GM12878 (cell line): ENCODE measurements around the gene TCP11L1.

Experiments
- CHD4 ChIP-seq: fragments of 200-600 bp; sonication (generic); IDR thresholded peaks from 2 replicates; pipeline ENCODE4 v1.6.1; 2016; ENCODE audit warnings: mild to moderate bottlenecking
- EGR1 ChIP-seq, 2 experiments: IDR thresholded peaks; 1 replicate in 1 of 2; 2 replicates in 1 of 2; pipeline ENCODE4 v1.6.1; 2011 to 2012; ENCODE audit warnings: low read depth in 2 of 2, low read length in 2 of 2, borderline replicate concordance in 1 of 2, mild to moderate bottlenecking in 1 of 2, moderate library complexity in 1 of 2
- EP300 ChIP-seq, 2 experiments: fragments of 150-350 bp in 1 of 2; IDR thresholded peaks; 2 replicates each; pipeline ENCODE4 v1.6.1; 2011 to 2012; ENCODE audit warnings: low read depth in 2 of 2, low read length in 2 of 2, borderline replicate concordance in 1 of 2, improper control_type of control experiment in 1 of 2, inconsistent platforms in 1 of 2; ENCODE audit not compliant: control insufficient read depth in 1 of 2
- MXI1 ChIP-seq: fragments of 150-350 bp; IDR thresholded peaks from 2 replicates; pipeline ENCODE4 v1.6.1; 2011; ENCODE audit warnings: low read depth, mild to moderate bottlenecking, inconsistent platforms, low read length, improper control_type of control experiment
- NBN ChIP-seq: fragments of 450-650 bp; IDR thresholded peaks from 2 replicates; pipeline ENCODE4 v1.6.1; 2016
- NR2C2 ChIP-seq: IDR thresholded peaks from 2 replicates; pipeline ENCODE4 v1.6.1; 2011; ENCODE audit warnings: borderline replicate concordance, low read depth; ENCODE audit not compliant: control insufficient read depth, insufficient read length
- POLR2A ChIP-seq: IDR thresholded peaks from 2 replicates; pipeline ENCODE4 v1.6.1; 2011; ENCODE audit warnings: low read depth, mild to moderate bottlenecking, low read length
- SP1 ChIP-seq: IDR thresholded peaks from one replicate; pipeline ENCODE4 v1.6.1; 2011; ENCODE audit warnings: low read depth, low read length
- TARDBP ChIP-seq: IDR thresholded peaks from 2 replicates; pipeline ENCODE4 v1.6.1; 2016; ENCODE audit warnings: borderline replicate concordance
- ZNF24 ChIP-seq: fragments of 450-650 bp; IDR thresholded peaks from 2 replicates; pipeline ENCODE4 v1.6.1; 2017; ENCODE audit warnings: antibody characterized with exemption, mild to moderate bottlenecking
- TF ChIP-seq, protein P1 (sequence below): IDR thresholded peaks from 2 replicates; pipeline ENCODE4 v1.6.1; 2011; ENCODE audit warnings: low read depth, mild to moderate bottlenecking, low read length, moderate library complexity, borderline replicate concordance; ENCODE audit errors: extremely low read depth
- TF ChIP-seq, protein P2 (sequence below), 3 experiments: IDR thresholded peaks in 2 of 3; conservative IDR thresholded peaks in 1 of 3; 2 replicates each; pipeline ENCODE4 v1.5.1; 2011; ENCODE audit warnings: low read depth in 3 of 3, low read length in 3 of 3, mild to moderate bottlenecking in 3 of 3, control low read depth in 2 of 3, moderate library complexity in 2 of 3, inconsistent platforms in 1 of 3, mixed read lengths in 1 of 3; ENCODE audit not compliant: control insufficient read depth in 2 of 3, insufficient read depth in 1 of 3; ENCODE audit errors: extremely low read depth in 1 of 3
- TF ChIP-seq, protein P3 (sequence below): fragments of 450-650 bp; formaldehyde crosslinking; IDR thresholded peaks from 2 replicates; pipeline ENCODE4 v1.4.0; 2020; ENCODE audit warnings: mild to moderate bottlenecking, moderate library complexity
- TF ChIP-seq, protein P4 (sequence below): fragments of 450-650 bp; IDR thresholded peaks from 2 replicates; pipeline ENCODE4 v1.6.1; 2017; ENCODE audit warnings: mild to moderate bottlenecking

DNA sequence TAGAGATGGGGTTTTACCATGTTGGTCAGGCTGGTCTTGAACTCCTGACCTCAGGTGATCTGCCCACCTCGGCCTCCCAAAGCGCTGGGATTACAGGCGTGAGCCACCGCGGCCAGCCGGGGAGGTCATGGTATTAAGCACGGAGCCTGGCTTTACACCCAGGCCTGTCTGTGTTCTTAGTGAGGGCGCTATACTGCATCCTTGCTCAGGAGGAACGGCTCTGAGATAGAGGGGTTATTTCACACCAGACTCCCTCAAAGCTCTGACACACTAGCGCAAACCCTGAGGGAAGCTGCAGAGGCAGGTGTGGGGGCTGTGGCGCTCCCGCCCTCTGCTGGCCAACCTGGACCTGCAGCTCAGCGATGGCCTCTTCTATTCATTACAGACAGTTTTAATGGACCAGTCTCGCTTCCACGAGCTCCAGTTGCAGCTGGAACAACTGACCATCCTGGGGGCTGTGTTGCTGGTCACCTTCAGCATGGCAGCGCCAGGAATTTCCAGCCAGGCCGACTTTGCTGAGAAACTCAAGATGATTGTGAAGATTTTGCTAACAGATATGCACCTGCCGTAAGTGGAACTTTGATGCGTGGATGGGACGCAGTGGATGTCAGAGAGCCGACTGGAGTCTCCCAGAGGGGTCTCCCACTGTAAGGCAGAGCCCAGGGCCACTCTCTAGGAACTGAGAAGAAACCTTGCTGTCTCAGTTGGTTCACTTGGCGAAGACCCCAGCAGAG, 26.2 kb downstream of the TCP11L1 start:
- TF ChIP-seq NBN, result 0 out of 2 replicates have a peak, but pooled peaks have one; percentile 38
- no peak for TF ChIP-seq EGR1 (IDR thresholded peaks at IDR 0.05; ENCODE audit: borderline replicate concordance in 1 of 2, low read depth in 2 of 2, low read length in 2 of 2)
- TF ChIP-seq TARDBP, result no peak
- TF ChIP-seq, protein P1, sequence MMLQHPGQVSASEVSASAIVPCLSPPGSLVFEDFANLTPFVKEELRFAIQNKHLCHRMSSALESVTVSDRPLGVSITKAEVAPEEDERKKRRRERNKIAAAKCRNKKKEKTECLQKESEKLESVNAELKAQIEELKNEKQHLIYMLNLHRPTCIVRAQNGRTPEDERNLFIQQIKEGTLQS, result no peak
- TF ChIP-seq, protein P2, sequence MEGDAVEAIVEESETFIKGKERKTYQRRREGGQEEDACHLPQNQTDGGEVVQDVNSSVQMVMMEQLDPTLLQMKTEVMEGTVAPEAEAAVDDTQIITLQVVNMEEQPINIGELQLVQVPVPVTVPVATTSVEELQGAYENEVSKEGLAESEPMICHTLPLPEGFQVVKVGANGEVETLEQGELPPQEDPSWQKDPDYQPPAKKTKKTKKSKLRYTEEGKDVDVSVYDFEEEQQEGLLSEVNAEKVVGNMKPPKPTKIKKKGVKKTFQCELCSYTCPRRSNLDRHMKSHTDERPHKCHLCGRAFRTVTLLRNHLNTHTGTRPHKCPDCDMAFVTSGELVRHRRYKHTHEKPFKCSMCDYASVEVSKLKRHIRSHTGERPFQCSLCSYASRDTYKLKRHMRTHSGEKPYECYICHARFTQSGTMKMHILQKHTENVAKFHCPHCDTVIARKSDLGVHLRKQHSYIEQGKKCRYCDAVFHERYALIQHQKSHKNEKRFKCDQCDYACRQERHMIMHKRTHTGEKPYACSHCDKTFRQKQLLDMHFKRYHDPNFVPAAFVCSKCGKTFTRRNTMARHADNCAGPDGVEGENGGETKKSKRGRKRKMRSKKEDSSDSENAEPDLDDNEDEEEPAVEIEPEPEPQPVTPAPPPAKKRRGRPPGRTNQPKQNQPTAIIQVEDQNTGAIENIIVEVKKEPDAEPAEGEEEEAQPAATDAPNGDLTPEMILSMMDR (IDR thresholded peaks at IDR 0.05 in 2 of 3, conservative IDR thresholded peaks at IDR 0.05 in 1 of 3; ENCODE audit: control insufficient read depth in 2 of 3, extremely low read depth in 1 of 3, insufficient read depth in 1 of 3, low read depth in 3 of 3, low read length in 3 of 3), result peak; percentile 88 to 94 (median 91); a peak in 5 of 6 replicates
- TF ChIP-seq NR2C2, result no peak
- TF ChIP-seq POLR2A, result no peak
- no peak for TF ChIP-seq ZNF24
- TF ChIP-seq, protein P3, sequence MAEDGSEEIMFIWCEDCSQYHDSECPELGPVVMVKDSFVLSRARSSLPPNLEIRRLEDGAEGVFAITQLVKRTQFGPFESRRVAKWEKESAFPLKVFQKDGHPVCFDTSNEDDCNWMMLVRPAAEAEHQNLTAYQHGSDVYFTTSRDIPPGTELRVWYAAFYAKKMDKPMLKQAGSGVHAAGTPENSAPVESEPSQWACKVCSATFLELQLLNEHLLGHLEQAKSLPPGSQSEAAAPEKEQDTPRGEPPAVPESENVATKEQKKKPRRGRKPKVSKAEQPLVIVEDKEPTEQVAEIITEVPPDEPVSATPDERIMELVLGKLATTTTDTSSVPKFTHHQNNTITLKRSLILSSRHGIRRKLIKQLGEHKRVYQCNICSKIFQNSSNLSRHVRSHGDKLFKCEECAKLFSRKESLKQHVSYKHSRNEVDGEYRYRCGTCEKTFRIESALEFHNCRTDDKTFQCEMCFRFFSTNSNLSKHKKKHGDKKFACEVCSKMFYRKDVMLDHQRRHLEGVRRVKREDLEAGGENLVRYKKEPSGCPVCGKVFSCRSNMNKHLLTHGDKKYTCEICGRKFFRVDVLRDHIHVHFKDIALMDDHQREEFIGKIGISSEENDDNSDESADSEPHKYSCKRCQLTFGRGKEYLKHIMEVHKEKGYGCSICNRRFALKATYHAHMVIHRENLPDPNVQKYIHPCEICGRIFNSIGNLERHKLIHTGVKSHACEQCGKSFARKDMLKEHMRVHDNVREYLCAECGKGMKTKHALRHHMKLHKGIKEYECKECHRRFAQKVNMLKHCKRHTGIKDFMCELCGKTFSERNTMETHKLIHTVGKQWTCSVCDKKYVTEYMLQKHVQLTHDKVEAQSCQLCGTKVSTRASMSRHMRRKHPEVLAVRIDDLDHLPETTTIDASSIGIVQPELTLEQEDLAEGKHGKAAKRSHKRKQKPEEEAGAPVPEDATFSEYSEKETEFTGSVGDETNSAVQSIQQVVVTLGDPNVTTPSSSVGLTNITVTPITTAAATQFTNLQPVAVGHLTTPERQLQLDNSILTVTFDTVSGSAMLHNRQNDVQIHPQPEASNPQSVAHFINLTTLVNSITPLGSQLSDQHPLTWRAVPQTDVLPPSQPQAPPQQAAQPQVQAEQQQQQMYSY (CRISPR knock-in tag), result no peak
- no peak for TF ChIP-seq SP1
- no peak for TF ChIP-seq CHD4
- TF ChIP-seq MXI1, result no peak
- TF ChIP-seq, protein P4, sequence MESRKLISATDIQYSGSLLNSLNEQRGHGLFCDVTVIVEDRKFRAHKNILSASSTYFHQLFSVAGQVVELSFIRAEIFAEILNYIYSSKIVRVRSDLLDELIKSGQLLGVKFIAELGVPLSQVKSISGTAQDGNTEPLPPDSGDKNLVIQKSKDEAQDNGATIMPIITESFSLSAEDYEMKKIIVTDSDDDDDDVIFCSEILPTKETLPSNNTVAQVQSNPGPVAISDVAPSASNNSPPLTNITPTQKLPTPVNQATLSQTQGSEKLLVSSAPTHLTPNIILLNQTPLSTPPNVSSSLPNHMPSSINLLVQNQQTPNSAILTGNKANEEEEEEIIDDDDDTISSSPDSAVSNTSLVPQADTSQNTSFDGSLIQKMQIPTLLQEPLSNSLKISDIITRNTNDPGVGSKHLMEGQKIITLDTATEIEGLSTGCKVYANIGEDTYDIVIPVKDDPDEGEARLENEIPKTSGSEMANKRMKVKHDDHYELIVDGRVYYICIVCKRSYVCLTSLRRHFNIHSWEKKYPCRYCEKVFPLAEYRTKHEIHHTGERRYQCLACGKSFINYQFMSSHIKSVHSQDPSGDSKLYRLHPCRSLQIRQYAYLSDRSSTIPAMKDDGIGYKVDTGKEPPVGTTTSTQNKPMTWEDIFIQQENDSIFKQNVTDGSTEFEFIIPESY, result peak; percentile 99
- TF ChIP-seq EP300 (IDR thresholded peaks at IDR 0.05; ENCODE audit: borderline replicate concordance in 1 of 2, control insufficient read depth in 1 of 2, low read depth in 2 of 2, low read length in 2 of 2), result no peak
